ENCODE results near the gene RBBP4.

RBBP4 gene

DNA sequence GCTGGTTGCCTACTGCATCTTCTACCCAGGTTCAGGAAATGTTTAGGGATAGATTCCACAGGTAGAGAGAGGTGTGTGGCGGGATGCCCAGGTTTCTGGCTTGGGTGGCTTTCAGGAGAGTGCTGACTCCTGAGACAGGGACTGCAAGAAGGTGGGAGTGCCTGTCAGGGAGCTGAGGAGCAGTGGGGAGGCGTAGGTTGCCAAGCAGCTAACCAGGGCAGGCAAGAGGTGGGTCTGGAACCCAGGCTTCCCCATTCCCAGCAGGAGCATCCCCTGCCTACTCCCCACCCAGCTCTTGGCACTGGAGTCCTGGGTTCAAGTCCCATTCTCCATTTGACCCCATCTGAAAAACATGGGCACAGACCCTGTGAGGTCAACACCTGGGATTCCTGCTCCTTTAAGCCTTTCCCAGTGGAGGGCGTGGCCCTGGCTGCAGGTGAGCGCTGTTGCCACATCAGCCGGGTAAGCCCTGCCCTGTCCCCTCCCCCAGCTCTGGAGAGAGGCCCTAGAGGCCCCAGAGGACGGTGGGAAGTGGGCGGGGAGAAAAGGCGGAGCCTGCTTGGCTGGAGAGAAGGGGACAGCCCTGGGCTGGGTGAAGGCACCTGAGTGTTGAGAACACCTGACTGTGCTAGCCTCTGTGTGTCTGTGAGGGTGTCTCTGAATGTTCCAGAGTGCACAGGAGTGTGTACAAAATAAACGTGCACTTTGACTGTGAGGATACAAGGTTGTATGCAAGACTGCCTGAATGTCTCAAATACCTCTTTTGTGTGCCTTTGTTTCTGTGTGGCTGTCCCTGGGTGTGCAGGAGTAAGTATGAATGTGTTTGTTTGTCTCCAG lies 65.5 kb downstream of the RBBP4 start:
- TF ChIP-seq, protein P1, sequence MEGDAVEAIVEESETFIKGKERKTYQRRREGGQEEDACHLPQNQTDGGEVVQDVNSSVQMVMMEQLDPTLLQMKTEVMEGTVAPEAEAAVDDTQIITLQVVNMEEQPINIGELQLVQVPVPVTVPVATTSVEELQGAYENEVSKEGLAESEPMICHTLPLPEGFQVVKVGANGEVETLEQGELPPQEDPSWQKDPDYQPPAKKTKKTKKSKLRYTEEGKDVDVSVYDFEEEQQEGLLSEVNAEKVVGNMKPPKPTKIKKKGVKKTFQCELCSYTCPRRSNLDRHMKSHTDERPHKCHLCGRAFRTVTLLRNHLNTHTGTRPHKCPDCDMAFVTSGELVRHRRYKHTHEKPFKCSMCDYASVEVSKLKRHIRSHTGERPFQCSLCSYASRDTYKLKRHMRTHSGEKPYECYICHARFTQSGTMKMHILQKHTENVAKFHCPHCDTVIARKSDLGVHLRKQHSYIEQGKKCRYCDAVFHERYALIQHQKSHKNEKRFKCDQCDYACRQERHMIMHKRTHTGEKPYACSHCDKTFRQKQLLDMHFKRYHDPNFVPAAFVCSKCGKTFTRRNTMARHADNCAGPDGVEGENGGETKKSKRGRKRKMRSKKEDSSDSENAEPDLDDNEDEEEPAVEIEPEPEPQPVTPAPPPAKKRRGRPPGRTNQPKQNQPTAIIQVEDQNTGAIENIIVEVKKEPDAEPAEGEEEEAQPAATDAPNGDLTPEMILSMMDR (IDR thresholded peaks at IDR 0.05), result no peak
- Histone ChIP-seq H3K4me3 (no peak overlapping the region), H3K27ac (no peak overlapping the region)
- no peak for DNase-seq (ENCODE audit: low spot score)

DNA sequence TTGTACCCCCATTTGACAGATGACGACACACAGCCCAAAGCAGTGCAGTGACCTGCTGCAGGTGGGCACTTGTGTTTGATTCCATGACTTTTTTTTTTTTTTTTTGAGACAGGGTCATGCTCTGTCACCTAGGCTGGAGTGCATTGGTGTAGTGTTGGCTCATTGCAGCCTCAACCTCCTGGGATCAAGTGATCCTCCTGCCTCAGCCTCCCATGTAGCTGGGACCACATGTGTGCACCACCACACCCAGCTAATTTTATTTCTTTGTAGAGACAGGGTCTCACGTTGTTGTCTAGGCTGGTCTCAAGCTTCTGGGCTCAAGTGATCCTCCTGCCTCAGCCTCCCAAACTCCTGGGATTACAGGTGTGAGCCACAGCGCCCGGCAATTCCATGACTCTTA lies 66.5 kb downstream of the RBBP4 start:
- TF ChIP-seq, protein P1 (IDR thresholded peaks at IDR 0.05), result no peak
- Histone ChIP-seq H3K27ac (no peak overlapping the region), H3K4me3 (no peak overlapping the region)
- DNase-seq (ENCODE audit: low spot score), result no peak

DNA sequence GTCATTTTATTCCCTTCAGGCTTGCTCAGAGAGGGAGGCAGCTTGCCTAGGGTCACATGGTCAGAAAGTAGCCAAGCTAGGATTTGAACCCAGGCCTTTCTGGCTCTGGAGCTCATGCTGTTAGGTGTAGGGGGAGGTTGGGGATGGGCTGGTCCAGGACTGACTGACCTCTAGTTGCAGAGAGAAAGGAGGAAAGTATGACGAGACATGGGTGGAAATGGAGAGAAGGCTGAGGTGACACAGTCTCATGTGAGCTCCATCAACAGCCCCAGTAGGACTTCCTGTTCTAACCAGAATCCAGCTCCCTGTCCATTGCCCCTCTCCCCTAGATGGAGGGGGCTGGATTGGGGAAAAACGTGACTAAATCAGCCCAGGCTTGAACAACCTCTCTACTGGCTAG lies 67.0 kb downstream of the RBBP4 start:
- H3K27ac ChIP-seq, result no peak overlapping the region
- TF ChIP-seq, protein P1 (IDR thresholded peaks at IDR 0.05), result no peak
- no peak for DNase-seq (ENCODE audit: low spot score)
- no peak overlapping the region for H3K4me3 ChIP-seq

DNA sequence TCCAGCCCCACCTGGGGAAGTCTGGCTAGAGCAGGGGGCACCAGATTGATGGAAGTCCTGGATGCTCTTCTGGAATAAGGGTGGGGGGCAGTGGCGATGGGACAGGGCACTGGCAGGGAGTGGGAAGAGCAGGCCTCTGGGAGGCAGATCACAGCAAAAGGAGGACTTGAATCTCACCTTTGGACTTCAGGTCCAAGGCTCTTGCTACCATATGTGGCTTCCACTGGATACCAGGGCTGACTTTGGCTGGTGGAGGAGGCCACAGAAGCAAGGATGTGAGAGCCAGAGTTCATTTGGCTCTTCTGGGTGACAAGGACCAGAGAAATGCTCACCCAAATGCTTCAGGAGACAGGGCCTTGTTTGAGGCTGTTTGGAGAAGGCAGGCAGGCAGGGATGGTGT lies 67.5 kb downstream of the RBBP4 start:
- DNase-seq (ENCODE audit: low spot score), result no peak

DNA sequence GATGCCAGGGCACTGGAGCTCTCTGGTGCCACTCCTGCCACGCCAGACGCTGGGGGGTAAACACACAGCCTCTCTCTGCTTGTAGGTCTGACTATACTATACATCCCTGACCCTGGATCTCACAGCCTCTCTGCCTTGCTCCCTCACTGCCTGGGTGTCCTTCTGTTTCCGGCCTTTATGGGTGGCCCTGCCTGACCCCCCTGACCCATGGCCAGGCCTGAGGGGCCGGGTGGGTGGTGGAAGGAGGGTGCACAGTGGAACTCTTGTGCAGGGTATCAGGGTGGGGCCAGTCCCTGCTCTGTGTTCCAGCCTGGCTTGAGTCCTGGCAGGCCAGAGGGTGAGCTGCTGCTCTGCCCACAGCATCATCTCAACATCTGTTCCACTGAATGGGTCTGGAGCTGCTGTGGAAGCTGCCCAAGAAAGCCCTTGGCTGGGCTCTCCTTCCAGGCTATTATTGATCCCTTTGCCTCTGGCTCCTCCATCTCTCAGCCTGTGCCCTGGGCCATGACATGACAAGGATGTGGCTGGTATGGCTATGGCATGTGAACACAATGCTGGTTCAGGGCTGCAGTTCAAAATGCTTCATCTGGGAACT lies 68.8 kb downstream of the RBBP4 start:
- TF ChIP-seq, protein P1 (IDR thresholded peaks at IDR 0.05), result no peak
- DNase-seq (ENCODE audit: low spot score), result no peak
- Histone ChIP-seq H3K4me3 (no peak overlapping the region), H3K27ac (no peak overlapping the region)

More for the DNA sequence above, 67.5 kb downstream of the RBBP4 start:
- TF ChIP-seq, protein P1 (IDR thresholded peaks at IDR 0.05), result no peak
- Histone ChIP-seq H3K27ac (no peak overlapping the region), H3K4me3 (no peak overlapping the region)

DNA sequence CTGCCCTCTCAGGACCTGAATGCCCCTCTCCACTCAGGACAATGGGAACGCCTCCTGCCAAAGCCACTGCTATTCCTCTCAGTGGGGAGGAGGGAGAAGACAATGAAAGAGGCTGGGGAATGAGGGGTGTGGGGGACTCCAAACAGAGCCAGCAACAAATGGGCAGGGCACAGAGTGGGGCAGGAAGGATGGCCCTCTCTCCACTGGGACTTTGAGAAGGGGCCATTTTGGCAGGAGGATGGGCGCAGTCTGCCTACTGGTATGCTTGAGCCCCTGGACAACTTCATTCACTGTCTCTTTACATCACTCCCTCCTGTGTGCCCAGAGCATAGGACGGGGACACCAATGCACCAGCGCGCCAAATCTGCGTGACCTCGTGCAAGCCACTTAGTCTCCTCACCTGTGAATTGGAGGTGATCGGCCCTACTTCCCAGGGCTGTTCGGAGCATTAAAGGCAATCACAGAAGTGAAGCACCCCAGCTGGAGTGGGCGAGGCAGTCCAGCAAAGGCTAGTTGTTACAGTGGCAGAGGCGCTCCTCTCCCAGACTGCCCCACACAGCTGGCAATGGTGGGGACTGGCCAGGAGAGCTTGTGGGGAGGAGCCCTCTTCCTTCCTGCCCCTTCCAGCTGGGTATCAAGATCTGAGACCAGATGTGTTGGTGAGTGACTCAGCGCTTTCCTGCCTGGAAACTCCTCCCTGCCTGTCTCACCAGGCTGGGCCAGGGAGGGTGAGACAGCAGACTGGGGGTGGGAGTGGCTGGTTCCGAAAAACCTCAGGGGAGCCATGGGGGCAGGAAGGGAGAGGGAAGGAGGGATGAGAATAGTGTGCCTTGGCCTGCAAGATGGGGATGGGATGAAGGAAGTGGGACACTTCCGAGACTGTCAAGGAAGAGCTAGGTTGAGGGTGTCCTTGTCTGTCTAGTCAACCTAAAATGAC lies 73.9 kb downstream of the RBBP4 start:
- TF ChIP-seq, protein P1 (IDR thresholded peaks at IDR 0.05), result no peak
- H3K27ac ChIP-seq, result peak overlapping the region in 1 of 2 donors; percentile 45
- DNase-seq (ENCODE audit: low spot score), result peak; percentile 79
- no peak overlapping the region for H3K4me3 ChIP-seq

All from coronary artery (tissue), 2 donors.